Peyer's patch (tissue), 4 donors: ENCODE data around the gene TRAPPC10. TPM values are rescaled to one million over a fixed set of nuclear protein-coding genes. Genes with fewer than 3 reads are reported as not detected.

Experiments
- DNase-seq, 3 donors: peaks; one replicate each; pipeline ENCODE4 v3.0.0-alpha.2; 2017 to 2019
- H3K27ac ChIP-seq, 4 donors: fragments of 200-600 bp; sonication (generic); one replicate each; pipeline ENCODE4 v1.5.1; 2016 to 2019
- H3K27me3 ChIP-seq, 2 donors: fragments of 200-600 bp; sonication (generic); one replicate each; pipeline ENCODE4 v1.5.1; 2019
- H3K36me3 ChIP-seq, 3 donors: fragments of 200-600 bp; sonication (generic); one replicate each; pipeline ENCODE4 v1.5.1; 2016 to 2019
- H3K4me1 ChIP-seq, 4 donors: fragments of 200-600 bp; sonication (generic); one replicate each; pipeline ENCODE4 v1.5.1; 2016 to 2019
- H3K4me3 ChIP-seq, 4 donors: fragments of 200-600 bp; sonication (generic); 1 replicate in 3 of 4; 2 replicates in 1 of 4; pipeline ENCODE4 v1.5.1; 2016 to 2019; ENCODE audit warnings: mild to moderate bottlenecking in 1 of 4
- H3K9me3 ChIP-seq, 4 donors: fragments of 200-600 bp; sonication (generic); one replicate each; pipeline ENCODE4 v1.5.1; 2016 to 2019; ENCODE audit warnings: mild to moderate bottlenecking in 1 of 4
- POLR2A ChIP-seq, 2 donors: fragments of 450-650 bp; IDR thresholded peaks; one replicate each; pipeline ENCODE4 v1.5.1; 2017; ENCODE audit warnings: antibody characterized with exemption in 2 of 2, mild to moderate bottlenecking in 2 of 2, moderate library complexity in 2 of 2
- total RNA-seq, 4 donors: library from RNA; depleted of rRNA; stranded (reverse); fragments of >200 nt; gene quantifications; one replicate each; pipeline ENCODE4 v1.1.0, GENCODE V29; 2016
- TF ChIP-seq, protein P1 (sequence below), 6 experiments: fragments of 450-650 bp in 4 of 6; fragments of 200-600 bp in 2 of 6; sonication (generic) in 1 of 6; IDR thresholded peaks; one replicate each; pipeline ENCODE4 v1.5.1; 2017 to 2019; ENCODE audit warnings: antibody characterized with exemption in 6 of 6, mild to moderate bottlenecking in 3 of 6, moderate library complexity in 1 of 6

The TRAPPC10 gene
- total RNA-seq, 4 donors from 2014 or later: 62.2 to 153 (median 93.0) TPM

DNA sequence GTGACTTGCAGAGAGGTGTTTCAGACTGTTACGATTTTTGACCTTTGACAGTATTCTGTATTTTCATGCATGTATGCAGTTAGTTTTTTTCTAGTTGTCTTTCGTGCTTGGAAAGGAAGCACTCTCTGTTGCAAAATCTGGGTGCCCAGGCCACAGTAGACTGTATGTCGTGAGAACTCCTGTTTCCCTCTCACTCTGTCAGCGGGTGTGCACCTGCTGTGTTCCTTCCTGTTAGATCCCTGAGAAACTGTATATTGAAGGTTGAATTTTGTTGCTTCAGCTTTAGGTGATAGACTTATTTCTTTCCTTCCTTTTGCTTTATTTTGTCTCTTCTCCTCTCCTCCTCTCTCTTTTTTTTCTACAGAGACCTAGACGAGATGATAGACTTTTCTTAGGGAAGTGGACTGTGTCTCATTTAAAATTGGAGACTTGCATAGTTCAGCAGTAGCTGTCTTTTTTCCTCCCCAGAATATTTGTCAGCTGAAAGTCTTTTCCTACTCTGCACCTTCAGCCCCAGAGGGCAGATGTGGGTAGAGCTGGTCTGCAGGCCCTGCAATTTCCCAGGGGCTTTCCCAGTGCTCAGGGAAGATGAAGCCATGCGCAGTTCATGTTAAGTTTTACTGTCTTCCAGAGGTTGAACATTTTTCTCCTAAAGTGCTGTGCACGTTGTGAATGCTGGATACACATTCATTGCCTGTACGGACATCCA, 1.4 kb downstream of the TRAPPC10 start:
- peak in 2 of 3 donors; percentile 49 to 51 for DNase-seq
- Histone ChIP-seq H3K4me3 (peak overlapping the region; percentile 71 to 98 (median 89)), H3K27ac (peak overlapping the region; percentile 93 to 99 (median 96)), H3K9me3 (no peaks in the 10 kb centered on the region), H3K27me3 (no peaks in the 10 kb centered on the region), H3K4me1 (peaks cover 0 to 27% (median 6%) of the 10 kb centered on the region in 4 donors), H3K36me3 (no peaks in the 10 kb centered on the region)
- TF ChIP-seq POLR2A (IDR thresholded peaks at IDR 0.05): no peak
- TF ChIP-seq, protein P1, sequence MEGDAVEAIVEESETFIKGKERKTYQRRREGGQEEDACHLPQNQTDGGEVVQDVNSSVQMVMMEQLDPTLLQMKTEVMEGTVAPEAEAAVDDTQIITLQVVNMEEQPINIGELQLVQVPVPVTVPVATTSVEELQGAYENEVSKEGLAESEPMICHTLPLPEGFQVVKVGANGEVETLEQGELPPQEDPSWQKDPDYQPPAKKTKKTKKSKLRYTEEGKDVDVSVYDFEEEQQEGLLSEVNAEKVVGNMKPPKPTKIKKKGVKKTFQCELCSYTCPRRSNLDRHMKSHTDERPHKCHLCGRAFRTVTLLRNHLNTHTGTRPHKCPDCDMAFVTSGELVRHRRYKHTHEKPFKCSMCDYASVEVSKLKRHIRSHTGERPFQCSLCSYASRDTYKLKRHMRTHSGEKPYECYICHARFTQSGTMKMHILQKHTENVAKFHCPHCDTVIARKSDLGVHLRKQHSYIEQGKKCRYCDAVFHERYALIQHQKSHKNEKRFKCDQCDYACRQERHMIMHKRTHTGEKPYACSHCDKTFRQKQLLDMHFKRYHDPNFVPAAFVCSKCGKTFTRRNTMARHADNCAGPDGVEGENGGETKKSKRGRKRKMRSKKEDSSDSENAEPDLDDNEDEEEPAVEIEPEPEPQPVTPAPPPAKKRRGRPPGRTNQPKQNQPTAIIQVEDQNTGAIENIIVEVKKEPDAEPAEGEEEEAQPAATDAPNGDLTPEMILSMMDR (IDR thresholded peaks at IDR 0.05): no peak

DNA sequence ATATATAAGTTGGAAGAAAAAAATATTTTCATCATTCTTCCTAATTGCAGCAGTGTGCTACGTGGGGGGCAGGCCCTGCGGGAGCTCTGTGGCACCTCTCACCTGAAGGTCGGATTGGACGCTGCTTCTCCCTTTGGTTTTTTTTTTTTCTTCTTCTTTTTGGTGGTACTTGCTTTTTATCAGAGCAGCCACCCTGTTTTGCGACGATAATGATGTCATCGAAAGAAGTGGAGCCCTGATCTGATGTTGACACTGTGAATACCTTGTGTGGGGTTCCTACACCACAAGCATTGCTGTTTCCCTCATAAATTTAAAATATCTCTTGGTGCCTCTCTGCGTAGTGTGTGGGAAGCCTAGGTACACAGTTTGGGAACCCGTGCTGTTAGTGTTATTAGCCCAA, 5.5 kb downstream of the TRAPPC10 start:
- H3K4me3 ChIP-seq: no peak overlapping the region
- TF ChIP-seq POLR2A (IDR thresholded peaks at IDR 0.05): no peak
- TF ChIP-seq, protein P1 (IDR thresholded peaks at IDR 0.05): no peak
- no peak overlapping the region for H3K27ac ChIP-seq
- H3K36me3 ChIP-seq: no peaks in the 10 kb centered on the region
- no peak for DNase-seq
- H3K4me1 ChIP-seq: peaks cover 0 to 53% (median 9%) of the 10 kb centered on the region in 4 donors
- no peaks in the 10 kb centered on the region for H3K27me3 ChIP-seq
- H3K9me3 ChIP-seq: no peaks in the 10 kb centered on the region

DNA sequence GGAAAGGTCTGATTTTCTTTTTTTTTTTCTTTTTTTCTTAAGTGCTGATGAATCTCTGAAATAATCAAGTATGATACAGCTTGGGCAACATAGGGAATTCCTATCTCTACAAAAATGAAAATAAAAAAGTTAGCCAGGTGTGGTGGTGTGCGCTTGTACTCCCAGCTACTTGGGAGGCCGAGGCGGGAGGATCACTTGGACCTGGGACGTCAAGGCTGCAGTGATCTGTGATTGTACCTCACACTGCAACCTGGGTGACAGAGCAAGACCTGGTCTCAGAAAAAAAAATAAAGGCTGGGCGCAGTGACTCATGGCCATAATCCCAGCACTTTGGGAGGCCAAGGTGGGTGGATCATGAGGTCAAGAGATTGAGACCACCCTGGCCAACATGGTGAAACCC, 6.0 kb downstream of the TRAPPC10 start:
- Histone ChIP-seq H3K9me3 (no peaks in the 10 kb centered on the region), H3K27ac (no peak overlapping the region), H3K27me3 (no peaks in the 10 kb centered on the region), H3K36me3 (no peaks in the 10 kb centered on the region), H3K4me1 (peaks cover 0 to 53% (median 9%) of the 10 kb centered on the region in 4 donors), H3K4me3 (no peak overlapping the region)
- TF ChIP-seq, protein P1 (IDR thresholded peaks at IDR 0.05): no peak
- TF ChIP-seq POLR2A (IDR thresholded peaks at IDR 0.05): no peak
- DNase-seq: no peak

DNA sequence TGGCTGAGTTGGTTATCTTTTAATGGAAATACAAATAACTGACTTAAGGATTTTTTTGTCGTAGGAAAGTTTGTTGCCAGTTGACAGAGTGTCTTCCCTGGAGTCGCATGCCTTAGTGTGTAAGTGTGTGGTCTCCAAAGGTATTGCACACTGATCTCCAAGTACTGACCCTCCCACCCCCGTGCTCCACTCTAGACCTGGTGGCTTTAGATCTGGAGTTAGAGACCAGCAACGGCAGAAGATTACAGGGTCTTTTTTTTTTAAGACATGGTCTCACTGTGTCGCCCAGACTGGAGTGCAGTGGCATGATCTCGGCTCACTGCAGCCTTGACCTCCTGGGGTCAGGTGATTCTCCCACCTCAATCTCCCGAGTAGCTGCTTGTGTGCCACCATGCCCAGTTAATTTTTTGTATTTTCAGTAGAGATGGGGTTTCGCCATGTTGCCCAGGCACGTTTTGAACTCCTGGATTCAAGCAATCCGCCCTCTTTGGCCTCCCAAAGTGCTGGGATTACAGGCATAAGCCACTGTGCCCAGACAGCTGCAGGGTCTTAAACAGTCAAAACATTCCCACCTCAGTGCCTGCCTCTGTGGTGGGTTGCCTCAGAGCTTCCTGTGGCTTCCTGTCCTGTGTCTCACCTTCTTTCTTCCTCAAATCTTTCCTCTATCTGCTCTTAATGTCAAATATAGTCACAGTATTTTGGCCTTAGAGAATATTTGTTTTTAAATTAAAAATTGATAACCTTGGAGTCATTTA, 6.9 kb downstream of the TRAPPC10 start:
- no peak for TF ChIP-seq POLR2A (IDR thresholded peaks at IDR 0.05)
- TF ChIP-seq, protein P1 (IDR thresholded peaks at IDR 0.05): no peak
- Histone ChIP-seq H3K4me3 (no peak overlapping the region), H3K9me3 (no peaks in the 10 kb centered on the region)

DNA sequence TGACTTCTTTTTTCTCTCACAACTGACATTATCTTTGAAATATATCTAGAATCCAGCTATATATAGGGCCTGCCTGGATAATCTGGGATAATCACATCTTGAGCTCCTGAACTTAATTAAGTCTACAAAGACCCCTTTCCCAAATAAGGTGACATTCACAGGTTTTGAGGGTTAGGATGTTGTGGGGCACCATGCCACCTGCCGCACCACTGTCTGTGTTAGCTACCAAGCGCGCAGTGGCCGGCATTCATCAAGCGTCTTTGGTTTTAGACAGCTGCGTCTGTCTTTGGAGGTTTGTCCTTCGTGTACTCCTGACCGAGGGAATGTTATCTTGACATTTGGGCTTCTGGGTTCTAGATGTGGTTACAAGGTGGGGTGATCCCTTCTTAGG, 7.5 kb downstream of the TRAPPC10 start:
- H3K36me3 ChIP-seq: no peaks in the 10 kb centered on the region
- no peak overlapping the region for H3K27ac ChIP-seq
- H3K4me1 ChIP-seq: peaks cover 0 to 52% (median 7%) of the 10 kb centered on the region in 4 donors
- H3K4me3 ChIP-seq: no peak overlapping the region
- no peaks in the 10 kb centered on the region for H3K27me3 ChIP-seq
- no peak for DNase-seq
- TF ChIP-seq, protein P1 (IDR thresholded peaks at IDR 0.05): no peak
- no peak for TF ChIP-seq POLR2A (IDR thresholded peaks at IDR 0.05)
- H3K9me3 ChIP-seq: no peaks in the 10 kb centered on the region

More for the DNA sequence above, 6.9 kb downstream of the TRAPPC10 start:
- Histone ChIP-seq H3K4me1 (peaks cover 0 to 52% (median 9%) of the 10 kb centered on the region in 4 donors), H3K27ac (peak overlapping the region in 1 of 4 donors; percentile 2), H3K36me3 (no peaks in the 10 kb centered on the region), H3K27me3 (no peaks in the 10 kb centered on the region)
- DNase-seq: no peak
